C4-2B (cell line): Measurements from ENCODE around the gene PTPRN2.

Experiments used
- ZFX ChIP-seq: fragments of 450-650 bp; IDR thresholded peaks from 2 replicates; pipeline ENCODE4 v1.6.1; 2017
- TF ChIP-seq, protein P1 (sequence below): fragments of 450-650 bp; conservative IDR thresholded peaks from 2 replicates; pipeline ENCODE4 v1.5.1; 2017; ENCODE audit warnings: mild to moderate bottlenecking

DNA sequence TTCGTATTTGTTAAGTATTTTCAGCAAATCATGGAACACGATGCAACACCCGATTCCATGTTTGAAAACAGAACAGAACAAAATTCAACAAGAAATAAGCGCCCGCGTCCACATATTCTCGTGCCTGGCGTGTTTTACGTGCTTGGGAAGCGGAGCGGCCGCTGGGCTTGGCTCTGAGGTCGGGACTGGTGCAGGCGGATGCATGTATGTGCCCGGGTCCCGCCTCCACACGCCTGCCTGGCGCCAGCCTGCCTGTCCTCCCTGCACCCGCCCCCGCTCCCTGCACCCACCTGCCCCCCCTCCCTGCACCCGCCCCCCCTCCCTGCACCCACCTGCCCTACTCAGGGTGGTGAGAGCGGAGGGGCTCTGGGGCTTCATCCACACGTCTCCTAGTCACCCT lies 796.4 kb downstream of the PTPRN2 start:
- TF ChIP-seq, protein P1, sequence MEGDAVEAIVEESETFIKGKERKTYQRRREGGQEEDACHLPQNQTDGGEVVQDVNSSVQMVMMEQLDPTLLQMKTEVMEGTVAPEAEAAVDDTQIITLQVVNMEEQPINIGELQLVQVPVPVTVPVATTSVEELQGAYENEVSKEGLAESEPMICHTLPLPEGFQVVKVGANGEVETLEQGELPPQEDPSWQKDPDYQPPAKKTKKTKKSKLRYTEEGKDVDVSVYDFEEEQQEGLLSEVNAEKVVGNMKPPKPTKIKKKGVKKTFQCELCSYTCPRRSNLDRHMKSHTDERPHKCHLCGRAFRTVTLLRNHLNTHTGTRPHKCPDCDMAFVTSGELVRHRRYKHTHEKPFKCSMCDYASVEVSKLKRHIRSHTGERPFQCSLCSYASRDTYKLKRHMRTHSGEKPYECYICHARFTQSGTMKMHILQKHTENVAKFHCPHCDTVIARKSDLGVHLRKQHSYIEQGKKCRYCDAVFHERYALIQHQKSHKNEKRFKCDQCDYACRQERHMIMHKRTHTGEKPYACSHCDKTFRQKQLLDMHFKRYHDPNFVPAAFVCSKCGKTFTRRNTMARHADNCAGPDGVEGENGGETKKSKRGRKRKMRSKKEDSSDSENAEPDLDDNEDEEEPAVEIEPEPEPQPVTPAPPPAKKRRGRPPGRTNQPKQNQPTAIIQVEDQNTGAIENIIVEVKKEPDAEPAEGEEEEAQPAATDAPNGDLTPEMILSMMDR, result no peak
- no peak for TF ChIP-seq ZFX
